Muscle layer of colon (tissue), 2 donors: ENCODE data around the gene EPC1.

Experiments
- H3K27ac ChIP-seq: one replicate; pipeline ENCODE4 v1.7.0; 2013; ENCODE audit warnings: low read depth, mild to moderate bottlenecking, low read length, moderate library complexity
- H3K27me3 ChIP-seq, 2 donors: one replicate each; pipeline ENCODE4 v1.7.0; 2013; ENCODE audit warnings: low read length in 2 of 2, mild to moderate bottlenecking in 2 of 2; ENCODE audit not compliant: insufficient read depth in 2 of 2, control insufficient read depth in 1 of 2
- H3K36me3 ChIP-seq: one replicate; pipeline ENCODE4 v1.7.0; 2013; ENCODE audit warnings: mild to moderate bottlenecking, low read length; ENCODE audit not compliant: insufficient read depth
- H3K4me1 ChIP-seq: one replicate; pipeline ENCODE4 v1.7.0; 2013; ENCODE audit warnings: mild to moderate bottlenecking, low read length; ENCODE audit not compliant: insufficient read depth
- H3K4me3 ChIP-seq, 2 donors: one replicate each; pipeline ENCODE4 v1.7.0; 2013; ENCODE audit warnings: low read length in 2 of 2, low read depth in 1 of 2, mild to moderate bottlenecking in 1 of 2, moderate library complexity in 1 of 2
- H3K9ac ChIP-seq: one replicate; pipeline ENCODE4 v1.7.0; 2013; ENCODE audit warnings: low read length
- H3K9me3 ChIP-seq: one replicate; pipeline ENCODE4 v1.7.0; 2013; ENCODE audit warnings: mild to moderate bottlenecking, low read length
- donor health status: abdominal sarcoma.
- donor health status: Adenocarcinoma of cecum.

The EPC1 gene

DNA sequence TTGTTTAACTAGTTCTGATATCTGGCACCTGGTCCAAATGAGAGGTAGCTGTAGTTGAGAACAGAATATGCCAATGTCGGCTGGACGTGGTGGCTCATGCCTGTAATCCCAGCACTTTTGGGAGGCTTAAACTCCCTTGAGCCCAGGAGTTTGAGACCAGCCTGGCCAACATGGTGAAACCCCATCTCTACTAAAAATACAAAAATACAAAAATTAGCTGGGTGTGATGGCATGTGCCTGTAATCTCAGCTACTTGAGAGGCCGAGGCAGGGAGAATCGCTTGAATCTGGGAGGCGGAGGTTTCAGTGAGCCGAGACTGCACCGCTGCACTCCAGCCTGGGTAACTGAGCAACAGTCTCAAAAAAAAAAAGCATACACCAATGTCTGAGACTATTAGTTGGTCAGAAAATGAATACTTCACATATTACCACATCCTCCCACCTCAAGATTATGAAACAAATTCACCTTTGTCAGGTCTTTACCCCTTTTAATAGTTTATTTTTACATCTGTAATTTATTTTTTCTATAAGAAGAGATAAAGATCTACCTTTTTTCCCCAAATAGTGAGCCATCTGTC, 38.8 kb downstream of the EPC1 start:
- H3K27ac ChIP-seq, result no peak overlapping the region
- no peaks in the 10 kb centered on the region for H3K27me3 ChIP-seq
- H3K36me3 ChIP-seq, result peaks cover 9% of the 10 kb centered on the region
- H3K4me3 ChIP-seq, result no peak overlapping the region
- no peaks in the 10 kb centered on the region for H3K9me3 ChIP-seq
- H3K9ac ChIP-seq, result no peak overlapping the region
- peaks cover 17% of the 10 kb centered on the region for H3K4me1 ChIP-seq

DNA sequence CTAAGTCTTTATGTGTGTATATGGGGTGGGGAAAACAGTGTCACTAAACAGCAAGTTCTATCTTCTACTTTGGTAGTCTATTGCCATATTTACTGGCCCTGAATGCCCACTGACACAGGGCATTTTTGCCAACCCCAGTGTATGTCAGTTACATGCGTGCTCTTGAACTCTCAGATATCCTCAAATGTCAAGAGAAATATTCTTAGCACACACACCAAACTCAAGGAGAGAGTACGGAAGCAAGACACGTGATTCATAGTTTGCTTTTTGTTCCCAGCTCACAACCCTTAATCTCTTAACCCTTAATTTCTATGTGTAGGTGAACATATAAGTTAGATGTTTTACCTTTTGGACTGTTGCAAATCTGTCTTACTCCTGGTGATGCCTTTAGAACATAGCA, 39.3 kb downstream of the EPC1 start:
- peaks cover 13% of the 10 kb centered on the region for H3K4me1 ChIP-seq
- H3K9ac ChIP-seq, result no peak overlapping the region
- peak overlapping the region in 1 of 2 donors; percentile 29 for H3K4me3 ChIP-seq
- H3K9me3 ChIP-seq, result no peaks in the 10 kb centered on the region
- no peak overlapping the region for H3K27ac ChIP-seq
- peaks cover 11% of the 10 kb centered on the region for H3K36me3 ChIP-seq
- H3K27me3 ChIP-seq, result no peaks in the 10 kb centered on the region

GRCh38 chr10:32299354-32299980, 47.5 kb downstream of the EPC1 start:
- Histone ChIP-seq H3K36me3 (peaks cover 19% of the 10 kb centered on the region), H3K27ac (no peak overlapping the region), H3K4me1 (peaks cover 6% of the 10 kb centered on the region), H3K4me3 (no peak overlapping the region), H3K9ac (no peak overlapping the region), H3K27me3 (no peaks in the 10 kb centered on the region), H3K9me3 (no peaks in the 10 kb centered on the region)

DNA sequence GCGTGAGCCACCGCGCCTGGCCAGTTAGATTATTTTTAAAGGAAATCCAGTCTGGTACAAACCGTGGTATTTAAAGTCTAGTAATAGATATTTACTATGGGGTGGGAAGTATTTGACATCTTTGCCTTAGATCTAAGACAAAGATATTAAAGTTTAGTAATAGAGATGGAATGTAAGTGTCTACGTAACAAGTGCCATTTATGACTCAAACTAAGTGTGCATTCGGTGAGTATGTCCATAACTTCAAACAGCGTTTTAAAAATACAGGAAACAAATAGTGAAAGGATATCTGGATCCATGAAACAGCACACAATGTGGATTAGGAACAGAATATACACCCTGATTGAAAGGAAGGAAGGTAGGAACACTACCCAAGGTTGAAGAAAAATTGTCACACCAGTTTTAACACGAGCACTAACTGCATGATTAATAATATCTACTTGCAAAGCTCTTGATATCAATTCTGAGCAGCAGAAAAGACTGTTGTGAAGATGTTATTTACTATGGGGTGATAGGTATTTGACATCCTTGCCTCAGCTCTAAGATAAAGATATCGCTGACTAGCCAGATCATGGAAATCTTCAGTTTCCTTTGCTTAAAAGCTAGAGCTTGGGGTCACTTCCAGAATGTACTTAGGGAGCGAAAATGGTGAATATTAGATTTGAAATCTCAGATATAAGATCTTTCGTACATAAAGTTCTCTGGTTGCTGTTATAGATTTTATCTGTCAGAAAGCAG, 48.7 kb downstream of the EPC1 start:
- no peaks in the 10 kb centered on the region for H3K9me3 ChIP-seq
- H3K27ac ChIP-seq, result no peak overlapping the region
- H3K9ac ChIP-seq, result no peak overlapping the region
- H3K4me1 ChIP-seq, result peaks cover 6% of the 10 kb centered on the region
- H3K36me3 ChIP-seq, result peaks cover 14% of the 10 kb centered on the region
- H3K4me3 ChIP-seq, result no peak overlapping the region
- H3K27me3 ChIP-seq, result no peaks in the 10 kb centered on the region

DNA sequence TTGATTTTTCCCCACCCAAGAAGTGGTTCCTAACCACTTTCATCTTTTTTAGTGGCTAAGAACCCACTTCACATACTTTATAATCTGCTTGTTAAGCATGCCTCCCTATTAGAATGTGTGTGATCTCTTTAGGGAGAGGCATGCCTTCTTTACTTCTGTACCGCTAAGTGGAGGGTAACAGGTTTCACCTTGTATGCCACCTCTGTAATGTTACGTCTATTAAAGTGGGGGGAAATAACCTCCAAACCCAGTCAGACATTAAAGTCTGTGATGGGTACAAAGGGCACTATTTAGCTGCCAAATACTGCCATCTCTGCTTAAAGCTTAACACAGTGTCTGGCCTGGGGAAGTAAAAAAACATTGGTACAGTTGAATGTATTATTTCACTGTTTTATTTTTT, 51.9 kb downstream of the EPC1 start:
- peaks cover 13% of the 10 kb centered on the region for H3K36me3 ChIP-seq
- no peaks in the 10 kb centered on the region for H3K27me3 ChIP-seq
- no peak overlapping the region for H3K9ac ChIP-seq
- H3K9me3 ChIP-seq, result no peaks in the 10 kb centered on the region
- no peak overlapping the region for H3K27ac ChIP-seq
- no peak overlapping the region for H3K4me3 ChIP-seq
- peaks cover 6% of the 10 kb centered on the region for H3K4me1 ChIP-seq

DNA sequence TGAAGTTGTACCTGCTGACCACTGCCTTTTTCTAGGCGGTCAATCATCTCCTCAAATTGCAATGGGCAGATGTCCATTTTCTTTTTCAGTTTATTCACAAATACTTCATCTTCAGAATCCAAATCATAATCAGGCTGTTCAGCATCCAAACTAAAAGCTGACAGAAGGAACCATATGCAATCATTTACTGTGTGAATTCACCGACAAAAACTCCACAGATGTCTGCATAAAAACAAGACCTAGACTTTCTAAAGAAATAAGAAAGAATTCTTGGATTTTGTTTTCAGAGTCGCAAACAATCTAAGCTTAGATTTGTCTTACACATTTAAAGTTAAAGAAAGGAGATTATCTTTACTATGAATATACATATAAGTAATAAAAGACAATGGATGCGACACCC, 53.4 kb downstream of the EPC1 start:
- H3K27me3 ChIP-seq, result no peaks in the 10 kb centered on the region
- no peaks in the 10 kb centered on the region for H3K9me3 ChIP-seq
- H3K4me3 ChIP-seq, result no peak overlapping the region
- H3K9ac ChIP-seq, result no peak overlapping the region
- H3K4me1 ChIP-seq, result peaks cover 6% of the 10 kb centered on the region
- H3K36me3 ChIP-seq, result peaks cover 22% of the 10 kb centered on the region
- no peak overlapping the region for H3K27ac ChIP-seq

GRCh38 chr10:32279795-32280194, 67.2 kb downstream of the EPC1 start:
- Histone ChIP-seq H3K9me3 (no peaks in the 10 kb centered on the region), H3K27me3 (no peaks in the 10 kb centered on the region), H3K4me1 (no peaks in the 10 kb centered on the region), H3K9ac (no peak overlapping the region), H3K4me3 (no peak overlapping the region), H3K27ac (no peak overlapping the region), H3K36me3 (peaks cover 23% of the 10 kb centered on the region)

DNA sequence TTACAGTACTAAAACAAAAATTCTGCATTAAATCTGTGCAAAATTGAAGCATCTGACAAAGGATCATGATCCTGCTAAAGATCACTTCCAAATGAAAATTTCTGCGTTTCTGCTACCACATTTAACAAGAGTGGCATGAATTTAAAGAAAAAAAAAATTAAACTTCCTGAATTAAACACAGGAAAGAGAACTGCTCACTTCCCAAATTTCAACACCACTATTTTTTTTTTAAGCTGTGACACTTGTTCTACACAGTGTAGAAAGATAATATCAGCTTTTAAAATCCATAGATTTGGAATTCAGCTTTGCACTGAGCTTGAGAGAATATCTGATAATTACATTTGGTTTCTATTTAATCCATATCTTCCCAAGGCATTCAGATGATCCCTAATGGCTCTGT, 73.6 kb downstream of the EPC1 start:
- no peaks in the 10 kb centered on the region for H3K4me1 ChIP-seq
- no peak overlapping the region for H3K27ac ChIP-seq
- H3K4me3 ChIP-seq, result no peak overlapping the region
- H3K9ac ChIP-seq, result no peak overlapping the region
- H3K27me3 ChIP-seq, result no peaks in the 10 kb centered on the region
- H3K36me3 ChIP-seq, result peaks cover 46% of the 10 kb centered on the region
- H3K9me3 ChIP-seq, result no peaks in the 10 kb centered on the region

DNA sequence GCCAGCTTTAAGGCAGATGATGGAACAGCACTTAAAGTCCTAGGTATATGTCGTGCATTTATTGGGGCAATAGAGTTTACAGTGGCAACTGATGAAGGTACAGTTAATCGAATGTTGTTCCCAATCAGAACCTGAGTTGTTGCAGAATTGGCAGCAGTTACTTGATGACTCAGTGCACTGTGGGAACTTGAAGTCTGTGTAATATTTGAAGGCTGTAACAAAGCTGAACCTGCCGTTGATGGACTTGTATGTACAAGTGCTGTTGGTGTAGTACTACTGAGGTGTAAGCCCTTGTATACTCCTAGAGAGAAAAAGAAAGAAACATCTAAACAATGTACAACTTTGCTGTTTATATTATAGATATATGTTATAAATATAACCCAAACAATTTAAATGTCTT, 75.3 kb downstream of the EPC1 start:
- H3K9ac ChIP-seq, result no peak overlapping the region
- no peaks in the 10 kb centered on the region for H3K4me1 ChIP-seq
- H3K36me3 ChIP-seq, result peaks cover 64% of the 10 kb centered on the region
- no peaks in the 10 kb centered on the region for H3K9me3 ChIP-seq
- no peak overlapping the region for H3K27ac ChIP-seq
- no peak overlapping the region for H3K4me3 ChIP-seq
- H3K27me3 ChIP-seq, result no peaks in the 10 kb centered on the region

GRCh38 chr10:32269343-32270100, 77.4 kb downstream of the EPC1 start:
- Histone ChIP-seq H3K36me3 (peaks cover 64% of the 10 kb centered on the region), H3K9ac (no peak overlapping the region), H3K4me1 (no peaks in the 10 kb centered on the region), H3K4me3 (no peak overlapping the region), H3K9me3 (no peaks in the 10 kb centered on the region), H3K27me3 (no peaks in the 10 kb centered on the region), H3K27ac (no peak overlapping the region)

GRCh38 chr10:32268788-32269187, 78.2 kb downstream of the EPC1 start:
- no peak overlapping the region for H3K4me3 ChIP-seq
- H3K9me3 ChIP-seq, result no peaks in the 10 kb centered on the region
- H3K36me3 ChIP-seq, result peaks cover 64% of the 10 kb centered on the region
- no peaks in the 10 kb centered on the region for H3K27me3 ChIP-seq
- no peak overlapping the region for H3K27ac ChIP-seq
- H3K4me1 ChIP-seq, result no peaks in the 10 kb centered on the region
- no peak overlapping the region for H3K9ac ChIP-seq
